ENCODE measurements around the gene FRMD6.

GRCh38 chr14:51666826-51667225 is 15.1 kb downstream of the FRMD6 start:
- no peak for TF ChIP-seq TAF1 (IDR thresholded peaks at IDR 0.05; ENCODE audit: borderline replicate concordance, low read depth, low read length)
- TF ChIP-seq CREB1 (IDR thresholded peaks at IDR 0.05; ENCODE audit: low read depth), result no peak
- no peak for TF ChIP-seq TCF12 (IDR thresholded peaks at IDR 0.05; ENCODE audit: low read depth, low read length)
- TF ChIP-seq CTCF (IDR thresholded peaks at IDR 0.05 in 2 of 3, conservative IDR thresholded peaks at IDR 0.05 in 1 of 3; ENCODE audit: control insufficient read depth in 2 of 3, extremely low read depth in 1 of 3, insufficient read depth in 1 of 3, low read depth in 3 of 3, low read length in 3 of 3), result no peak
- no peak for TF ChIP-seq KLF5 (IDR thresholded peaks at IDR 0.05; ENCODE audit: partially characterized antibody)
- no peak for TF ChIP-seq BCL11A (IDR thresholded peaks at IDR 0.05; ENCODE audit: low read depth, low read length)
- no peak for TF ChIP-seq RCOR1 (conservative IDR thresholded peaks at IDR 0.05; ENCODE audit: low read depth, low read length)
- no peak for TF ChIP-seq CEBPB (IDR thresholded peaks at IDR 0.05; ENCODE audit: borderline replicate concordance in 1 of 2, low read depth in 2 of 2, low read length in 2 of 2)
- TF ChIP-seq POLR2A (IDR thresholded peaks at IDR 0.05; ENCODE audit: low read depth, low read length), result no peak
- TF ChIP-seq YY1 (IDR thresholded peaks at IDR 0.05; ENCODE audit: low read depth, low read length), result no peak
- no peak for TF ChIP-seq ZNF274 (IDR thresholded peaks at IDR 0.05; ENCODE audit: insufficient read depth, insufficient read length)
- no peak for TF ChIP-seq PAX5 (IDR thresholded peaks at IDR 0.05; ENCODE audit: borderline replicate concordance, low read depth, low read length)
- TF ChIP-seq PRDM15 (CRISPR knock-in tag; IDR thresholded peaks at IDR 0.05), result no peak
- TF ChIP-seq FOXM1 (IDR thresholded peaks at IDR 0.05; ENCODE audit: low read depth, low read length), result no peak
